ENCODE results near the gene ABCA3. TPM values are rescaled to one million over a fixed set of nuclear protein-coding genes. Genes with fewer than 3 reads are reported as not detected.
A peak's percentile ranks its signal among the peaks of the same experiment; 100 is the strongest.

ABCA3 gene
- total RNA-seq, 1 experiment from 2014 or later = 7.6 TPM

GRCh38 chr16:2251296-2252111, 89.0 kb downstream of the ABCA3 start, which contains the start of gene ECI1:
ECI1 (minus strand) TSS chr16:2251587; CDS start chr16:2251566, 21 bp downstream.
- Mint-ChIP-seq H3K4me3 (ENCODE audit: low read depth, unreplicated experiment) (peak within 1 kb of the TSS; percentile 88), H3K36me3 (ENCODE audit: insufficient read depth, unreplicated experiment) (peaks cover 83% of the 10 kb centered on the region), H3K9me3 (ENCODE audit: low read depth, unreplicated experiment) (no peaks in the 10 kb centered on the region), H3K27me3 (ENCODE audit: unreplicated experiment) (no peaks in the 10 kb centered on the region), H3K27ac (ENCODE audit: unreplicated experiment) (peak within 1 kb of the TSS; percentile 91), H3K4me1 (ENCODE audit: low read depth, unreplicated experiment) (peaks cover 20% of the 10 kb centered on the region)
- no TSS peak for BruUV-seq (replicated peaks)
- intact Hi-C loops (cut with micrococcal nuclease; ENCODE audit: unreplicated experiment) = no loop called here
- CTCF ChIA-PET = interaction anchor here (1.0 to 2.8 kb wide), 7 partner anchors 25 to 250 kb away, joined by 3 to 27 read pairs (median 8); partner anchors contain the start of genes PGP and TRAF7
- peak; percentile 73 for TF ChIP-seq CTCF (IDR thresholded peaks at IDR 0.05; ENCODE audit: unreplicated experiment)
- DNase-seq = peak; percentile 99

- Mint-ChIP-seq H3K4me3 (ENCODE audit: low read depth, unreplicated experiment) (peak overlapping the region; percentile 88), H3K9me3 (ENCODE audit: low read depth, unreplicated experiment) (no peaks in the 10 kb centered on the region), H3K27ac (ENCODE audit: unreplicated experiment) (peak overlapping the region; percentile 91), H3K36me3 (ENCODE audit: insufficient read depth, unreplicated experiment) (peaks cover 81% of the 10 kb centered on the region), H3K27me3 (ENCODE audit: unreplicated experiment) (no peaks in the 10 kb centered on the region), H3K4me1 (ENCODE audit: low read depth, unreplicated experiment) (peaks cover 20% of the 10 kb centered on the region)
- BruUV-seq (replicated peaks) = TSS peak; percentile 80
- CTCF ChIA-PET = interaction anchor here (0.6 to 2.8 kb wide), 9 partner anchors 8 to 520 kb away, joined by 3 to 27 read pairs (median 8); partner anchors contain the start of genes PGP and TRAF7
- TF ChIP-seq CTCF (IDR thresholded peaks at IDR 0.05; ENCODE audit: unreplicated experiment) = no peak
- no peak for DNase-seq
- intact Hi-C loops (cut with micrococcal nuclease; ENCODE audit: unreplicated experiment) = no loop called here
Observed at GRCh38 chr16:2250652-2251295, 89.8 kb downstream of the ABCA3 start.

GRCh38 chr16:2246301-2246885, 94.1 kb downstream of the ABCA3 start:
- H3K27ac Mint-ChIP-seq (ENCODE audit: unreplicated experiment) = peak overlapping the region; percentile 22
- no peaks in the 10 kb centered on the region for H3K4me1 Mint-ChIP-seq (ENCODE audit: low read depth, unreplicated experiment)
- no peaks in the 10 kb centered on the region for H3K9me3 Mint-ChIP-seq (ENCODE audit: low read depth, unreplicated experiment)
- BruUV-seq (replicated peaks) = no TSS peak
- no peak for TF ChIP-seq CTCF (IDR thresholded peaks at IDR 0.05; ENCODE audit: unreplicated experiment)
- intact Hi-C loops (cut with micrococcal nuclease; ENCODE audit: unreplicated experiment) = no loop called here
- peaks cover 79% of the 10 kb centered on the region for H3K36me3 Mint-ChIP-seq (ENCODE audit: insufficient read depth, unreplicated experiment)
- CTCF ChIA-PET = no interaction called here
- H3K4me3 Mint-ChIP-seq (ENCODE audit: low read depth, unreplicated experiment) = no peak overlapping the region
- no peaks in the 10 kb centered on the region for H3K27me3 Mint-ChIP-seq (ENCODE audit: unreplicated experiment)
- DNase-seq = no peak

- no peaks in the 10 kb centered on the region for H3K27me3 Mint-ChIP-seq (ENCODE audit: unreplicated experiment)
- H3K9me3 Mint-ChIP-seq (ENCODE audit: low read depth, unreplicated experiment) = no peaks in the 10 kb centered on the region
- H3K36me3 Mint-ChIP-seq (ENCODE audit: insufficient read depth, unreplicated experiment) = peaks cover 72% of the 10 kb centered on the region
- H3K27ac Mint-ChIP-seq (ENCODE audit: unreplicated experiment) = no peak overlapping the region
- BruUV-seq (replicated peaks) = no TSS peak
- H3K4me1 Mint-ChIP-seq (ENCODE audit: low read depth, unreplicated experiment) = no peaks in the 10 kb centered on the region
- intact Hi-C loops (cut with micrococcal nuclease; ENCODE audit: unreplicated experiment) = no loop called here
- no peak overlapping the region for H3K4me3 Mint-ChIP-seq (ENCODE audit: low read depth, unreplicated experiment)
- no peak for DNase-seq
- no peak for TF ChIP-seq CTCF (IDR thresholded peaks at IDR 0.05; ENCODE audit: unreplicated experiment)
- CTCF ChIA-PET = no interaction called here
Observed at GRCh38 chr16:2244926-2245795, 95.4 kb downstream of the ABCA3 start.
